Amniotic epithelial cell (primary cell): Measurements from ENCODE around the gene ARHGAP10.

Experiments used
- DNase-seq: peaks from one replicate; pipeline ENCODE4 v3.0.0-alpha.2; 2010; ENCODE audit warnings: low read depth

Gene ARHGAP10

GRCh38 chr4:147825451-147826287 lies 93.8 kb downstream of the ARHGAP10 start:
- no peak for DNase-seq

- DNase-seq: no peak
Observed at GRCh38 chr4:147826288-147826646, 94.4 kb downstream of the ARHGAP10 start.

- DNase-seq: peak; percentile 89
Observed at GRCh38 chr4:147828331-147828905, 96.5 kb downstream of the ARHGAP10 start.

GRCh38 chr4:147829401-147830101 lies 97.7 kb downstream of the ARHGAP10 start:
- peak; percentile 90 for DNase-seq

- DNase-seq: no peak
Observed at GRCh38 chr4:147830102-147830463, 98.2 kb downstream of the ARHGAP10 start.

- DNase-seq: peak; percentile 80
Observed at GRCh38 chr4:147830987-147831386, 99.1 kb downstream of the ARHGAP10 start.

- peak; percentile 81 for DNase-seq
Observed at GRCh38 chr4:147831551-147832171, 99.8 kb downstream of the ARHGAP10 start.

GRCh38 chr4:147833254-147833653 lies 101.4 kb downstream of the ARHGAP10 start:
- DNase-seq: peak; percentile 57

GRCh38 chr4:147833741-147834140 lies 101.9 kb downstream of the ARHGAP10 start:
- no peak for DNase-seq

- no peak for DNase-seq
Observed at GRCh38 chr4:147834480-147834879, 102.6 kb downstream of the ARHGAP10 start.

GRCh38 chr4:147836807-147837206 lies 104.9 kb downstream of the ARHGAP10 start:
- DNase-seq: no peak

GRCh38 chr4:147837435-147837834 lies 105.5 kb downstream of the ARHGAP10 start:
- DNase-seq: no peak

- DNase-seq: no peak
Observed at GRCh38 chr4:147837854-147838253, 106.0 kb downstream of the ARHGAP10 start.

- peak; percentile 44 for DNase-seq
Observed at GRCh38 chr4:147839200-147839599, 107.3 kb downstream of the ARHGAP10 start.

- DNase-seq: peak; percentile 83
Observed at GRCh38 chr4:147839663-147840062, 107.8 kb downstream of the ARHGAP10 start.

GRCh38 chr4:147840838-147841738 lies 109.2 kb downstream of the ARHGAP10 start:
- DNase-seq: no peak

GRCh38 chr4:147842573-147842972 lies 110.7 kb downstream of the ARHGAP10 start:
- DNase-seq: peak; percentile 92

GRCh38 chr4:147843162-147843561 lies 111.3 kb downstream of the ARHGAP10 start:
- peak; percentile 48 for DNase-seq

GRCh38 chr4:147844781-147845180 lies 112.9 kb downstream of the ARHGAP10 start:
- DNase-seq: no peak

- DNase-seq: no peak
Observed at GRCh38 chr4:147846318-147847155, 114.6 kb downstream of the ARHGAP10 start.
